OCI-LY3 (cell line): ENCODE data around the gene PLPPR1.

ENCODE experiments used
- CTCF ChIP-seq: fragments of 200-600, 300-600 bp; sonication (generic); IDR thresholded peaks from 2 replicates; pipeline ENCODE4 v1.5.1; 2014; ENCODE audit warnings: antibody characterized with exemption, low read length, low read depth
- EZH2phosphoT487 ChIP-seq: fragments of 200-600 bp; shearing (Covaris generic); IDR thresholded peaks from 2 replicates; pipeline ENCODE4 v1.6.1; 2018; ENCODE audit warnings: antibody characterized with exemption, mixed run types, low read depth

DNA sequence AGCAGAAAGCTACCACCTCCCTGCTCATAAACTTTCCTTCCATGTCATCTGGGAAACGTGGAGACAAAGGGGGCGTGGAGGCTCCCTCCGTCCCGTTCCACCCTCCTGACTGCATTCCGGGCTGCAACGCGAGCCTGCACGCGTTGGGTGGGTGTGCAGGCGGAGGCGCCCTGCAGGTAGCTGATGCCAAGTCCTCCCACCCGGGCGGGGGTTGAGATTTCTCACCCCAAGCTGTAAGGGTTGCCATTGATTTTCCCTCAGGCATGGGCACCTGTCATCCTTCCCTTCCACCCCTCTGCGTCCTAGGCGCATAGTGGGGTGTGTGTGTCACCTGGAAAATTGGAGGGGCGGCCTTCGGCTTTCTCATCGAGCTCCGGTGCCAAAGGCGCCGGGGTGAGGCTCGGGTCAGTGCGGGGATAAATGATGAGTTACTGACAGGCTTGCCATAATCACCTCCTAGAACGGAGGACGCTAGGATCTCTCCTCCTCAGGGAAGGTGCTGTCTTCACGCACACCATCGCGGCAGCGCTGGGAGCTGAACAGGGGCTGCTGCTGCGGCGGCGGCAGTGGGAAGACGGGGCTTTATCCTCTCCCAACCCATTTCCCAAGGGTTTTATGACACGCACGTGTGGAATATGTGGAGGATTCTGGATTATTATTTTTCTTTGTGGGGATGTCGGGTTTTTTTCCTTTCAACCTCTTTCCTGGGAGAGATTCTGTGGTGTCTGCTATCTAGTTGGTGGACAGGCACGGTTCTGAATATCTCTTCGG is 973 bp downstream of the PLPPR1 start:
- no peak for TF ChIP-seq CTCF
- no peak for TF ChIP-seq EZH2phosphoT487
